Amniotic epithelial cell (primary cell): ENCODE measurements around the gene TAPT1.
"Not testable (repeated sequence)": the region's sequence is repeated elsewhere in the genome, so short reads cannot be mapped to it uniquely, and the experiment has no call there.

Experiments
- DNase-seq: peaks from one replicate; pipeline ENCODE4 v3.0.0-alpha.2; 2010; ENCODE audit warnings: low read depth

TAPT1 gene

GRCh38 chr4:16169490-16169889, 56.8 kb downstream of the TAPT1 start:
- no peak for DNase-seq

GRCh38 chr4:16168710-16169388, 57.4 kb downstream of the TAPT1 start:
- DNase-seq, result no peak

- no peak for DNase-seq
Observed at GRCh38 chr4:16168144-16168543, 58.1 kb downstream of the TAPT1 start.

GRCh38 chr4:16165931-16166330, 60.3 kb downstream of the TAPT1 start:
- no peak for DNase-seq

- DNase-seq, result no peak
Observed at GRCh38 chr4:16162891-16163290, 63.4 kb downstream of the TAPT1 start.

- DNase-seq, result no peak
Observed at GRCh38 chr4:16161851-16162408, 64.3 kb downstream of the TAPT1 start.

- DNase-seq, result peak; percentile 31
Observed at GRCh38 chr4:16160457-16160856, 65.8 kb downstream of the TAPT1 start.

- DNase-seq, result no peak
Observed at GRCh38 chr4:16159286-16159685, 67.0 kb downstream of the TAPT1 start.

- DNase-seq, result peak; percentile 25
Observed at GRCh38 chr4:16158504-16158852, 67.8 kb downstream of the TAPT1 start.

- peak; percentile 24 for DNase-seq
Observed at GRCh38 chr4:16157609-16158503, 68.4 kb downstream of the TAPT1 start.

- no peak for DNase-seq
Observed at GRCh38 chr4:16155528-16156169, 70.6 kb downstream of the TAPT1 start.

- DNase-seq, result no peak
Observed at GRCh38 chr4:16154451-16154850, 71.8 kb downstream of the TAPT1 start.

GRCh38 chr4:16150716-16151115, 75.6 kb downstream of the TAPT1 start:
- DNase-seq, result no peak

GRCh38 chr4:16144913-16145312, 81.4 kb downstream of the TAPT1 start:
- DNase-seq, result not testable (repeated sequence)

- DNase-seq, result no peak
Observed at GRCh38 chr4:16142598-16143310, 83.5 kb downstream of the TAPT1 start.

GRCh38 chr4:16140879-16141249, 85.4 kb downstream of the TAPT1 start:
- peak; percentile 92 for DNase-seq

GRCh38 chr4:16140231-16140878, 85.9 kb downstream of the TAPT1 start:
- DNase-seq, result no peak

- DNase-seq, result no peak
Observed at GRCh38 chr4:16139066-16139945, 87.0 kb downstream of the TAPT1 start.

GRCh38 chr4:16136827-16137226, 89.4 kb downstream of the TAPT1 start:
- no peak for DNase-seq

- DNase-seq, result no peak
Observed at GRCh38 chr4:16136311-16136710, 90.0 kb downstream of the TAPT1 start.
